VCaP (cell line): ENCODE measurements around the gene METTL17.

Experiments used
- H3K27ac ChIP-seq: fragments of 450-650 bp; 2 replicates; pipeline ENCODE4 v1.5.1; 2017
- CTCF ChIP-seq: fragments of 450-650 bp; conservative IDR thresholded peaks from 2 replicates; pipeline ENCODE4 v1.5.1; 2017; ENCODE audit warnings: mild to moderate bottlenecking, moderate library complexity

The METTL17 gene

GRCh38 chr14:21017528-21018245 is 27.9 kb downstream of the METTL17 start:
- TF ChIP-seq CTCF = no peak

GRCh38 chr14:21018286-21018685 is 28.5 kb downstream of the METTL17 start:
- no peak for TF ChIP-seq CTCF
- no peak overlapping the region for H3K27ac ChIP-seq

More at GRCh38 chr14:21017528-21018245, 27.9 kb downstream of the METTL17 start:
- no peak overlapping the region for H3K27ac ChIP-seq

GRCh38 chr14:21018781-21019180 is 29.0 kb downstream of the METTL17 start:
- H3K27ac ChIP-seq = no peak overlapping the region
- TF ChIP-seq CTCF = no peak

GRCh38 chr14:21019366-21019765 is 29.6 kb downstream of the METTL17 start:
- H3K27ac ChIP-seq = no peak overlapping the region
- TF ChIP-seq CTCF = no peak

GRCh38 chr14:21020977-21021545 is 31.3 kb downstream of the METTL17 start:
- H3K27ac ChIP-seq = no peak overlapping the region
- no peak for TF ChIP-seq CTCF

- no peak overlapping the region for H3K27ac ChIP-seq
- TF ChIP-seq CTCF = no peak
Measured at GRCh38 chr14:21022686-21023085, 32.9 kb downstream of the METTL17 start.

GRCh38 chr14:21023174-21023573 is 33.4 kb downstream of the METTL17 start:
- H3K27ac ChIP-seq = no peak overlapping the region
- no peak for TF ChIP-seq CTCF
